MCF 10A (cell line): ENCODE results near the gene SUOX. TPM values are rescaled to one million over a fixed set of nuclear protein-coding genes. Genes with fewer than 3 reads are reported as not detected.

Source experiments
- Bru-seq: library from RNA; stranded (reverse); fragments of 400-500 nt; gene quantifications from one replicate; lab custom pipeline; 2021; lab: Mats Ljungman, UMichigan
- BruChase-seq, 2 experiments: library from RNA; stranded (reverse); fragments of 400-500 nt; gene quantifications; one replicate each; lab custom pipeline; 2021; lab: Mats Ljungman, UMichigan
- BruUV-seq: library from RNA; stranded (reverse); fragments of 400-500 nt; replicated peaks from 2 replicates; lab custom pipeline; 2021; lab: Mats Ljungman, UMichigan
- CTCF ChIA-PET: fragments of 300-600 bp; sonication (Branson Sonifier 250); formaldehyde crosslinking; extraction: SDS; loops from one replicate; lab custom pipeline; 2021; ENCODE audit warnings: antibody characterized with exemption, inconsistent platforms; lab: Yijun Ruan, JAX
- POLR2A ChIA-PET: fragments of 300-600, 350-650 bp; sonication (Branson Sonifier 250); formaldehyde crosslinking; extraction: SDS; loops from one replicate; lab custom pipeline; 2020; ENCODE audit warnings: antibody characterized with exemption, inconsistent platforms; lab: Yijun Ruan, JAX
- DNase-seq: peaks from one replicate; pipeline ENCODE4 v3.0.0-alpha.2; 2018; ENCODE audit not compliant: unreplicated experiment
- H3K27ac Mint-ChIP-seq: one replicate; pipeline ENCODE4 v1.8.0; 2022; ENCODE audit warnings: mild to moderate bottlenecking, low read depth, mixed read lengths; ENCODE audit not compliant: unreplicated experiment
- H3K27me3 Mint-ChIP-seq: one replicate; pipeline ENCODE4 v1.8.0; 2022; ENCODE audit warnings: mixed read lengths; ENCODE audit not compliant: insufficient read depth, unreplicated experiment
- H3K36me3 Mint-ChIP-seq: one replicate; pipeline ENCODE4 v1.8.0; 2022; ENCODE audit warnings: mild to moderate bottlenecking, moderate library complexity, mixed read lengths; ENCODE audit not compliant: insufficient read depth, unreplicated experiment
- H3K4me1 Mint-ChIP-seq: one replicate; pipeline ENCODE4 v1.8.0; 2022; ENCODE audit warnings: mixed read lengths; ENCODE audit not compliant: insufficient read depth, unreplicated experiment
- H3K4me3 Mint-ChIP-seq: one replicate; pipeline ENCODE4 v1.8.0; 2022; ENCODE audit warnings: mild to moderate bottlenecking, moderate library complexity, mixed read lengths; ENCODE audit not compliant: unreplicated experiment
- H3K9me3 Mint-ChIP-seq: one replicate; pipeline ENCODE4 v1.8.0; 2022; ENCODE audit warnings: mixed read lengths; ENCODE audit not compliant: unreplicated experiment
- intact Hi-C: fragments of 100-400 bp; cut with micrococcal nuclease; formaldehyde crosslinking; loops from 2 replicates; pipeline ENCODE4 v1.14.1; 2022
- long read RNA-seq: library from polyadenylated mRNA; stranded (forward); transcript quantifications from one replicate; pipeline ENCODE4 v2.0.0, GENCODE V29; 2022
- total RNA-seq: library from RNA; stranded (reverse); gene quantifications from 2 replicates; pipeline ENCODE4 v1.2.3, GENCODE V29; 2022
- TF ChIP-seq, protein P1 (sequence below): fragments of 200-600 bp; IDR thresholded peaks from one replicate; pipeline ENCODE4 v1.8.0; 2022; ENCODE audit warnings: antibody characterized with exemption, mild to moderate bottlenecking; ENCODE audit not compliant: unreplicated experiment

Gene SUOX
- total RNA-seq (6.3 and 7.9 TPM in 2 replicates), Bru-seq, nascent RNA (percentile 43 among the genes with signal in this experiment), BruChase-seq, experiment 1, labeled RNA remaining after a 6-hour chase (percentile 82 among the genes with signal in this experiment), BruChase-seq, experiment 2, labeled RNA remaining after a 2-hour chase (percentile 62 among the genes with signal in this experiment)
- long read RNA-seq, partial matches to known transcripts: 1 of 6 reads
- long read RNA-seq, other reads (novel, unspliced or antisense): 1 of 6 reads

- Mint-ChIP-seq H3K4me1 (peaks cover 12% of the 10 kb centered on the region), H3K9me3 (no peaks in the 10 kb centered on the region), H3K36me3 (peaks cover 25% of the 10 kb centered on the region), H3K4me3 (peak within 1 kb of the TSS; percentile 92), H3K27me3 (no peaks in the 10 kb centered on the region), H3K27ac (peak within 1 kb of the TSS; percentile 28)
- peak; percentile 98 for DNase-seq
- intact Hi-C loops: loop anchor here (1.0 to 2.0 kb wide), 4 partner anchors 32 to 120 kb away; partner anchors contain the start of genes RPL41 and RPS26
- POLR2A ChIA-PET: interaction anchor here (0.6 to 5.0 kb wide), 30 partner anchors 9 to 416 kb away, joined by 3 to 71 read pairs (median 6); partner anchors contain the start of genes CD63, DNAJC14, ERBB3 and ESYT1
- CTCF ChIA-PET: interaction anchor here (0.5 to 5.0 kb wide), 28 partner anchors 10 to 263 kb away, joined by 3 to 80 read pairs (median 6); partner anchors contain the start of genes ORMDL2, PA2G4, RAB5B and SARNP
- TF ChIP-seq, protein P1, sequence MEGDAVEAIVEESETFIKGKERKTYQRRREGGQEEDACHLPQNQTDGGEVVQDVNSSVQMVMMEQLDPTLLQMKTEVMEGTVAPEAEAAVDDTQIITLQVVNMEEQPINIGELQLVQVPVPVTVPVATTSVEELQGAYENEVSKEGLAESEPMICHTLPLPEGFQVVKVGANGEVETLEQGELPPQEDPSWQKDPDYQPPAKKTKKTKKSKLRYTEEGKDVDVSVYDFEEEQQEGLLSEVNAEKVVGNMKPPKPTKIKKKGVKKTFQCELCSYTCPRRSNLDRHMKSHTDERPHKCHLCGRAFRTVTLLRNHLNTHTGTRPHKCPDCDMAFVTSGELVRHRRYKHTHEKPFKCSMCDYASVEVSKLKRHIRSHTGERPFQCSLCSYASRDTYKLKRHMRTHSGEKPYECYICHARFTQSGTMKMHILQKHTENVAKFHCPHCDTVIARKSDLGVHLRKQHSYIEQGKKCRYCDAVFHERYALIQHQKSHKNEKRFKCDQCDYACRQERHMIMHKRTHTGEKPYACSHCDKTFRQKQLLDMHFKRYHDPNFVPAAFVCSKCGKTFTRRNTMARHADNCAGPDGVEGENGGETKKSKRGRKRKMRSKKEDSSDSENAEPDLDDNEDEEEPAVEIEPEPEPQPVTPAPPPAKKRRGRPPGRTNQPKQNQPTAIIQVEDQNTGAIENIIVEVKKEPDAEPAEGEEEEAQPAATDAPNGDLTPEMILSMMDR: no peak
- BruUV-seq: no TSS peak
Observed at GRCh38 chr12:55996715-55997534, at the start of gene SUOX. Gene SUOX (plus strand): TSS chr12:55997276. CDS start chr12:56002222, 4,946 bp downstream.

- H3K27ac Mint-ChIP-seq: peak overlapping the region; percentile 32
- no peak for DNase-seq
- CTCF ChIA-PET: interaction anchor here (0.5 to 5.6 kb wide), 16 partner anchors 9 to 1334 kb away, joined by 3 to 34 read pairs (median 4); partner anchors contain the start of genes DGKA, ORMDL2 and SUOX
- H3K9me3 Mint-ChIP-seq: no peaks in the 10 kb centered on the region
- peaks cover 28% of the 10 kb centered on the region for H3K4me1 Mint-ChIP-seq
- H3K36me3 Mint-ChIP-seq: peaks cover 57% of the 10 kb centered on the region
- no peak overlapping the region for H3K4me3 Mint-ChIP-seq
- intact Hi-C loops: no loop called here
- TF ChIP-seq, protein P1: no peak
- BruUV-seq: no TSS peak
- H3K27me3 Mint-ChIP-seq: no peaks in the 10 kb centered on the region
- POLR2A ChIA-PET: interaction anchor here (0.9 to 6.7 kb wide), 9 partner anchors 11 to 109 kb away, joined by 3 to 74 read pairs (median 6); partner anchors contain the start of genes RAB5B and SUOX
Observed at GRCh38 chr12:55955344-55955743, 41.7 kb upstream of the SUOX start.

GRCh38 chr12:55955800-55956508 is 41.1 kb upstream of the SUOX start:
- TF ChIP-seq, protein P1: peak; percentile 43
- no peaks in the 10 kb centered on the region for H3K9me3 Mint-ChIP-seq
- intact Hi-C loops: loop anchor here (1.0 kb wide), 2 partner anchors 17 to 85 kb away; partner anchors contain the start of gene RPS26
- H3K4me1 Mint-ChIP-seq: peaks cover 28% of the 10 kb centered on the region
- ChIA-PET CTCF (interaction anchor here (0.5 to 5.6 kb wide), 22 partner anchors 10 to 190 kb away, joined by 3 to 34 read pairs (median 4); partner anchors contain the start of genes DGKA, ORMDL2 and SUOX), POLR2A (interaction anchor here (0.5 to 6.7 kb wide), 15 partner anchors 12 to 174 kb away, joined by 3 to 74 read pairs (median 5); partner anchors contain the start of genes RAB5B and SUOX)
- DNase-seq: peak; percentile 88
- no peak overlapping the region for H3K4me3 Mint-ChIP-seq
- no peaks in the 10 kb centered on the region for H3K27me3 Mint-ChIP-seq
- BruUV-seq: TSS peak; percentile 2
- H3K27ac Mint-ChIP-seq: peak overlapping the region; percentile 32
- peaks cover 51% of the 10 kb centered on the region for H3K36me3 Mint-ChIP-seq
